ENCODE results near the gene KDM7A. TPM values are rescaled to one million over a fixed set of nuclear protein-coding genes. Genes with fewer than 3 reads are reported as not detected.

The KDM7A gene
- polyA plus RNA-seq, 2 of the 4 experiments (the other 2 are of a cell fraction), result 1.4 to 4.1 TPM

DNA sequence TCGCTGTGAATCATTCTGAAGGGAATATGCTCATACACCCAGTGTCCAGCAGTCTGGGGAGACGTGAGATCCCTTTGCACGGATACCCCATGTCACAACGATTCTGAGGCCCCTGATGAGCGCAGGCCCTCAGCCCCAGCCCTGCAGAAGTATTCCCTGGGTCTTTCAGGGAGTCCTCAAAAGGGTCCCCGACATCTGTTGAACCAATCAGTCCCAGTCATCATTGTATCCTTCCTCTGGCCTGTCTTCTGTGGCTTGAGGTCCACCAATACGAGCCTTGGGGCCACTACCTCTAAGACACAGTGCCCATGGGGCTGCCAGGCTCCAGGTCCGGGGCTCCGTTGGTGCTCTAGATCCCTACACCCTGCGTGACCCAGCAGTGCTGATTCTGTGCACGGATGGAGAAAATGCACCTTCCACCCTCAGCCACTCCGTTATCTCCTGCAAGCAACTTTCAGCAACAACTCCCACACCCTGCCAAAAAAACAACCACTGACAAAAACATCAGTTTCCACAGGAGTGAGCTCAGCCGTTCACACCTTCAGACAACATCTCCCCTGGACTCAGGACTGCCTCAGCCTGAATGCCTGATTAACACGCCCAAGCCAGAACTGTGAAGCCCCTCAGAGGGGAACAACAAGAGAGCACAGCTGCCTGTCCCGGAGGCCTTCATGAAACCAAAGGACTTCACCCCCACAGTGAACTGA is 46.9 kb upstream of the KDM7A start:
- no peak for ATAC-seq
- ChIA-PET CTCF (interaction anchor here (0.7 to 1.8 kb wide), 2 partner anchors 17 to 103 kb away, joined by 3 read pairs; no protein-coding TSS in a partner anchor), POLR2A (no interaction called here)
- Histone ChIP-seq H3K9me3 (no peaks in the 10 kb centered on the region), H3K4me3 (no peak overlapping the region), H3K27ac (no peak overlapping the region), H3K4me1 (no peaks in the 10 kb centered on the region), H3K4me2 (no peak overlapping the region)
- 69% methylated on average over 15 of the region's 15 CpGs for WGBS (ENCODE audit: missing lambda C conversion rate)
- TF ChIP-seq, protein P1, sequence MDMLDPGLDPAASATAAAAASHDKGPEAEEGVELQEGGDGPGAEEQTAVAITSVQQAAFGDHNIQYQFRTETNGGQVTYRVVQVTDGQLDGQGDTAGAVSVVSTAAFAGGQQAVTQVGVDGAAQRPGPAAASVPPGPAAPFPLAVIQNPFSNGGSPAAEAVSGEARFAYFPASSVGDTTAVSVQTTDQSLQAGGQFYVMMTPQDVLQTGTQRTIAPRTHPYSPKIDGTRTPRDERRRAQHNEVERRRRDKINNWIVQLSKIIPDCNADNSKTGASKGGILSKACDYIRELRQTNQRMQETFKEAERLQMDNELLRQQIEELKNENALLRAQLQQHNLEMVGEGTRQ (IDR thresholded peaks at IDR 0.05), result no peak
- TF ChIP-seq TP53 (CRISPR knock-in tag; IDR thresholded peaks at IDR 0.05), result no peak
- TF ChIP-seq, protein P2, sequence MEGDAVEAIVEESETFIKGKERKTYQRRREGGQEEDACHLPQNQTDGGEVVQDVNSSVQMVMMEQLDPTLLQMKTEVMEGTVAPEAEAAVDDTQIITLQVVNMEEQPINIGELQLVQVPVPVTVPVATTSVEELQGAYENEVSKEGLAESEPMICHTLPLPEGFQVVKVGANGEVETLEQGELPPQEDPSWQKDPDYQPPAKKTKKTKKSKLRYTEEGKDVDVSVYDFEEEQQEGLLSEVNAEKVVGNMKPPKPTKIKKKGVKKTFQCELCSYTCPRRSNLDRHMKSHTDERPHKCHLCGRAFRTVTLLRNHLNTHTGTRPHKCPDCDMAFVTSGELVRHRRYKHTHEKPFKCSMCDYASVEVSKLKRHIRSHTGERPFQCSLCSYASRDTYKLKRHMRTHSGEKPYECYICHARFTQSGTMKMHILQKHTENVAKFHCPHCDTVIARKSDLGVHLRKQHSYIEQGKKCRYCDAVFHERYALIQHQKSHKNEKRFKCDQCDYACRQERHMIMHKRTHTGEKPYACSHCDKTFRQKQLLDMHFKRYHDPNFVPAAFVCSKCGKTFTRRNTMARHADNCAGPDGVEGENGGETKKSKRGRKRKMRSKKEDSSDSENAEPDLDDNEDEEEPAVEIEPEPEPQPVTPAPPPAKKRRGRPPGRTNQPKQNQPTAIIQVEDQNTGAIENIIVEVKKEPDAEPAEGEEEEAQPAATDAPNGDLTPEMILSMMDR (IDR thresholded peaks at IDR 0.05), result no peak
- TF ChIP-seq CEBPB (IDR thresholded peaks at IDR 0.05), result no peak
- TF ChIP-seq SMC3 (IDR thresholded peaks at IDR 0.05), result no peak
- no peak for TF ChIP-seq NFE2L2 (conservative IDR thresholded peaks at IDR 0.05; ENCODE audit: low read length)
- DNase-seq (ENCODE audit: low read depth in 1 of 2, low spot score in 1 of 2), result no peak
- FAIRE-seq, result no peak

DNA sequence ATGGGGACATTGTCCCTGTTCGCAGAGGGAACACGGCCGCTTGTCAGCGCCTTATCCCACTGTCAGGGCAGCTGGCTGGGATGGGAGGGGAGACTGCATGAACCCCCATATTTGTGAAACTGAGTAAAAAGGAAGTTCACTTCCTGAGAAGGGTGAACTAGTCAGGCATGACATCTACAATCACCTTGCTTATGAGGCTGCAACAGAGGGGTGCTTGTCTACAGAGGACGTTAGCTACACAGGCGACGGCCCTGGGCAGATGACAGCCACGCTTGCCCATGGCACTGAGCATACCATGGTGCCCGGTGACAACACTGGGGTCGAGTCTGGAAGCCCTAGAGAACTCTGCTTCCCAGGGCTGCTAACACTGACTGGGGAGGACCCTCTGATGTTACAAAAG is 46.0 kb upstream of the KDM7A start:
- ChIA-PET POLR2A (no interaction called here), CTCF (no interaction called here)
- TF ChIP-seq HOXB13 (CRISPR knock-in tag; IDR thresholded peaks at IDR 0.05; ENCODE audit: low read depth), result no peak
- TF ChIP-seq TFCP2L1 (CRISPR knock-in tag; IDR thresholded peaks at IDR 0.05), result no peak
- no peak for TF ChIP-seq JUN (IDR thresholded peaks at IDR 0.05)
- TF ChIP-seq, protein P3, sequence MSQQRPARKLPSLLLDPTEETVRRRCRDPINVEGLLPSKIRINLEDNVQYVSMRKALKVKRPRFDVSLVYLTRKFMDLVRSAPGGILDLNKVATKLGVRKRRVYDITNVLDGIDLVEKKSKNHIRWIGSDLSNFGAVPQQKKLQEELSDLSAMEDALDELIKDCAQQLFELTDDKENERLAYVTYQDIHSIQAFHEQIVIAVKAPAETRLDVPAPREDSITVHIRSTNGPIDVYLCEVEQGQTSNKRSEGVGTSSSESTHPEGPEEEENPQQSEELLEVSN (IDR thresholded peaks at IDR 0.05; ENCODE audit: borderline replicate concordance, low read depth), result no peak
- TF ChIP-seq MYC (IDR thresholded peaks at IDR 0.05; ENCODE audit: borderline replicate concordance, low read length), result no peak
- TF ChIP-seq POLR2A (IDR thresholded peaks at IDR 0.05; ENCODE audit: low read length), result no peak
- TF ChIP-seq, protein P4, sequence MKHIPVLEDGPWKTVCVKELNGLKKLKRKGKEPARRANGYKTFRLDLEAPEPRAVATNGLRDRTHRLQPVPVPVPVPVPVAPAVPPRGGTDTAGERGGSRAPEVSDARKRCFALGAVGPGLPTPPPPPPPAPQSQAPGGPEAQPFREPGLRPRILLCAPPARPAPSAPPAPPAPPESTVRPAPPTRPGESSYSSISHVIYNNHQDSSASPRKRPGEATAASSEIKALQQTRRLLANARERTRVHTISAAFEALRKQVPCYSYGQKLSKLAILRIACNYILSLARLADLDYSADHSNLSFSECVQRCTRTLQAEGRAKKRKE (CRISPR knock-in tag; IDR thresholded peaks at IDR 0.05; ENCODE audit: low read depth), result no peak
- TF ChIP-seq, protein P1 (IDR thresholded peaks at IDR 0.05), result no peak
- no peak for TF ChIP-seq RARB (CRISPR knock-in tag; IDR thresholded peaks at IDR 0.05)
- TF ChIP-seq, protein P5, sequence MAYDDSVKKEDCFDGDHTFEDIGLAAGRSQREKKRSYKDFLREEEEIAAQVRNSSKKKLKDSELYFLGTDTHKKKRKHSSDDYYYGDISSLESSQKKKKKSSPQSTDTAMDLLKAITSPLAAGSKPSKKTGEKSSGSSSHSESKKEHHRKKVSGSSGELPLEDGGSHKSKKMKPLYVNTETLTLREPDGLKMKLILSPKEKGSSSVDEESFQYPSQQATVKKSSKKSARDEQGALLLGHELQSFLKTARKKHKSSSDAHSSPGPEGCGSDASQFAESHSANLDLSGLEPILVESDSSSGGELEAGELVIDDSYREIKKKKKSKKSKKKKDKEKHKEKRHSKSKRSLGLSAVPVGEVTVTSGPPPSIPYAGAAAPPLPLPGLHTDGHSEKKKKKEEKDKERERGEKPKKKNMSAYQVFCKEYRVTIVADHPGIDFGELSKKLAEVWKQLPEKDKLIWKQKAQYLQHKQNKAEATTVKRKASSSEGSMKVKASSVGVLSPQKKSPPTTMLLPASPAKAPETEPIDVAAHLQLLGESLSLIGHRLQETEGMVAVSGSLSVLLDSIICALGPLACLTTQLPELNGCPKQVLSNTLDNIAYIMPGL (CRISPR knock-in tag; IDR thresholded peaks at IDR 0.05; ENCODE audit: borderline replicate concordance), result no peak
- no peak for TF ChIP-seq MAX (IDR thresholded peaks at IDR 0.05)
- Histone ChIP-seq H3K4me3 (no peak overlapping the region), H3K27ac (no peak overlapping the region), H3K4me1 (no peaks in the 10 kb centered on the region), H3K4me2 (no peak overlapping the region), H3K9me3 (no peaks in the 10 kb centered on the region)
- ATAC-seq (no peak), DNase-seq (ENCODE audit: low read depth in 1 of 2, low spot score in 1 of 2) (no peak), FAIRE-seq (no peak)
- 81% methylated on average over 10 of the region's 10 CpGs for WGBS (ENCODE audit: missing lambda C conversion rate)

Measured in A549 (cell line).